CD4-positive, alpha-beta T cell treated with Interleukin-1 beta for 1 hour (primary cell): ENCODE data around the gene GARNL3.

Experiments used
- DNase-seq, 2 donors: peaks; one replicate each; pipeline ENCODE4 v3.0.0-alpha.2; 2020 to 2022

The GARNL3 gene

DNA sequence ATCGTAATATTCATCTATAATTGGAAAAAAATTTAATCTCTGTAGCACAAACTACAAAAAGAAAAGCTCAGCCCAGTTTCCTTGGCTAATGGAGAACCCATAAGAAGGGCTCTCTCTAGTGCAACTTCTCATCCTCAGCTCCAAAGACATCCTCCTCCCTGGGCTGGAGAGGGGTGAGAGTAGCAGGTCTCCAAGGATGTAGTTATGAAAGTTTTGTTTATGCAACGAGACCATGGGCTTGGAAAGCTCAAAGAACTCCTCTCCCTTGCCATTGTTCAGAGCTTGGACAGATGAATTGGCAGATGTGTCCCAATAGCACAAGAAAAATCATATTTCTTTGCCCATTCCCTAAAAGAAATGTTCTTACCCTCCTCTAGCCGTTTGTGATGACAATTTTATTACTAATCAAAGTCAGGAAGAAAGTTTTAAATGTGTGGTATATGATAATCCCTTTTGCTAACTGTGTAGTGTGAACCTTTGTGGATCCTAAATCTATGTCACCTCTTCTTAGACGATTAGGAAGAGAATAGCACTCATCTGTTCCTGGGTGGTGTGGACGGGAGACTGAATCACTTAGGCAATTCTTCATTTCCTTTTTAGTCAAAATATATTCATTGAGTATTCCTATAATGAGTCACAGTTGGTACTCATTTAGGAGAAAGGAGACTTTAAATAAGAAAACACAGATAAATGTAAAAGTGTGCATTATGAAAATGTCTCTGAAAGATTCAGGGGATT is 52.2 kb downstream of the GARNL3 start:
- DNase-seq, result no peak

DNA sequence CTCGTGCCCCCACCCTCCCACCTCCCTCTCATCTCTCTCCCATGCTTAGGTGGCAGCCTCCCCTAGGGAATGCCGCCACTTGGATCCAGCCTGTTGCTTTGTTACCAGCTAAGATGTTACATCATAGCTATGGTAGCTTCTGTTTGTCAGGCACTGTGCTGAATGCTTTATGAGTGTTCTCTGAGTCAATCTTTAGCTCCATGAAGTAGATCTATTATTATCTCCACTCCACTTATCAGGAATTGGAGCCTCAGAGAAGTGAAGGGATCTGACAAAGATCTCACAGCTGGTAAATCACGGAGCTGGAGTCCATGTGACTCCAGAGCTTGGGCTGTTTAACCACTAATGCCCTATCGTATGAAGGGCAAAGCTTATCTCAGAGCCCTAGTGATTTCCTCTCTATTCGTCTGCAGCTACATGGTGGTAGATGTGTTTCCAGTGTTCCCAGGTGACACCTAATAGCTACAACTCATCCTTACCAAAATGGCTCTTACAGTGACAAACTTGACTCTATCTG is 54.1 kb downstream of the GARNL3 start:
- no peak for DNase-seq

DNA sequence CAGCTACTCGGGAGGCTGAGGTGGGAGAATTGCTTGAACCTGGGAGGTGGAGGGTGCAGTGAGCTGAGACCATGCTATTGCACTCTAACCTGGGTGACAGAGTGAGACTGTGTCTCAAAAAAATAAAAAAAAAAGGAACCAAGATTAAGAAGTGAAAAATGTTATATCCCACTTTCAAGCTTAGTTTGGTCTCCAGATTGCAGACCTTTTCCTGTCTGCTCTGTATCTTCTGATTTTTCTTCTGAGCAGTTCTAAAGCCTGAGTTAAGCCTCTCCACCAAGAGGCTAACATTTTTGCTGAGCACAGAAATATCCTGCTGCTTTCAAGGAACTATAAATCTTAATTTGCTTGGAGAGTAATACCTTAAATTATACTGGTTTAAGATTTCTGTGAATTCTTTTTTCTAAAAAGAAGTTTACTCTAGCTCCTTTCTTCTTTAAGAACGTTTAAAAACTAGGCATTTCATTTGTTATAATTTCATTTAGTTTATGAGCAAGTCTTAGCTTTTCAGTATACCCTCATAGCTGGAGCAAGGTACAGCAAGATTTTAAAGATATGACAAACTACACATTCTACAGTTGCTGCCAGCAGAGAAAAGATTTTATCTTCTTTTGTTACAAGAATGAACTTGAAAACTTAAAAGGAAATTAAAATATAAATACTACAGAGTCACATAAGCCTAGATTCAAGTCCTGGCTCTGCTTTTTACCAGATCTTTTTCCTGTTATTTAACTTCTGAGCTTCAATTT is 55.0 kb downstream of the GARNL3 start:
- no peak for DNase-seq

DNA sequence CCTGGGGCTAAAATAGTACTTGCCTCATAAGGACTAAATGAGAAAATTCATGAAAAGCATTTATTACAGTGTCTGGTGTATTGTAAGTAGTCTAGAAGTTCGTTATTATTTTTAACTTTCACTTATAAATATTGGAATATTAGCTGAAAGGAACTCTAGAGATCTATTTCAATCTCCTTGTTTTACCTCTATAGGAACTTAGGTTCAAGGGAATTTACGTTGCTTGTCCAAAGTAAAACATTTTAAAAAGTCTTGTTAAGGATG is 55.5 kb downstream of the GARNL3 start:
- no peak for DNase-seq

DNA sequence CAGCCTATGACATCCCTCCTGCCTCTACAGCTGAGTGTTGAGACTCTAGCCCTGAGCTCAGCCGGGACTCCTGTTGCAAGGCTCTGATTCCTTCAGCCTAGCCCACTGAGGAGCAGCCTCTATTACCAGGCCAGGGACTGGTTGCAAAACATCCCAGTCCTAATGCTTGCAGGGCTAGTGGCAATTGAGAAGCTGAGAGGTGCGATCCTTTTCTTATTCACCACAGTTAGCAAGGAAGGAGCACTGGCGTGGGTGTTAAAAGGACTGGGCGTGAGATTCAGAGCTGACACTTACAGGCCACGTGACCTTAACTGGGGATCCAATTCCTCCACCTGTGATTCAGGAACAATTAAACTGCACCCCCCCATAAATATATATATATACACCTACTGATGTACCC is 58.8 kb downstream of the GARNL3 start:
- DNase-seq, result no peak

DNA sequence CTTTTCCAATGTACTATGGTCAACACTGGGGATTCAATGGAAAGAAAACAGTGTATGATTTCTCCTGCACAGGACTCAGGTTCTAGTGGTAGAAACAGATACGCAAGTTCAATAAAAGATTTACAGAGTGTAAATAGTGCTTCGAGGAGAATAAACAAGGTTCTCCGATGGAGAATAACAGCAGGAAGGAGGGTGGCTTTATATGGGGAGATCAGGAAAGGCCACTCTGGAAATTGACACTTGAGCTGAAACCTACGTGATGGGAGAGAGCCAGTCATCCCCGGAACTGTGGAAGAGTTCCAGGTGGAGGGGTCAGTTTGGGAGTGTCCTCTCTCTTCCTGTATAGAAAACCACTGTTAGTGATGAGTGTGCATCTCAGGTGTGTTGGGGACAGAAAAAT is 65.9 kb downstream of the GARNL3 start:
- no peak for DNase-seq

DNA sequence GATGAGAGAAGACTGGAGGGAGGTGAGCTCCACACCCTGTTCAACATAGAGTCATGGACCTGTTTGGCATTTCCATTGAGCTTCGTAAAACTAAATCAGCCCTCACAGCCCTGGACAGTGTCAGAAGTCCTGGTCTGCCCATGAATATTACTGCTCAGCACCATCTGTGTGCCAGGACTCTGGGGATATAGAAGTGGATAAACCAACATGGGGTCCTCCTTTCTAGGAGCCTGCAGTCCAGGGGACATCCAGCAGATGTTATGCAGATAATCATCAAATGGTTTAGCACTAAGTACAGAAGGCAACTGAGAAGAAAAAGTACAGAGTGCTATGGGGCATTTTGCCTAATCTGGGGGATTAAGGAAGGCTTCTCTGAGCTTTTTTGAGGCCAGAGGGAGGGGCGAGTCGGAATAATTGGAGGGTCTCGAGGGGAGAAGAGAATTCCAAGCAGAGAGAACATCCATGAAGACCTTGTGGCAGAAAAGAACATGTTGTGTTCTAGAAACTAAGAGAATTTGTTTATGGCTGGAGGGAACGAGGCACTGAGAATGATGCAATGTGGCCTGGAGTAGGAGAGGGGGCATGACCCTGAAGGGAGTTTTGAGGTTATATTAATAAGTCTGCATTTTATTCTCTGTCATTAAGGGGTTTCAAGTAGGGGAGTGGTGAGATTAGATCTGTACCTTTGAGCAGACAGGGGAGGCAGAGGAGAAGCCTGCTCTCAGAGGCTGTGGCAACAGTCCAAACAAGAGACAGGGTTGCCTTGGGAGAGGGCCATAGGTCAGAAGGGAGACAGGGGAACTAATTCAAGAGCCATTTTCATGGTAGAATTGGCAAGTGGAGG is 68.9 kb downstream of the GARNL3 start:
- DNase-seq, result no peak

DNA sequence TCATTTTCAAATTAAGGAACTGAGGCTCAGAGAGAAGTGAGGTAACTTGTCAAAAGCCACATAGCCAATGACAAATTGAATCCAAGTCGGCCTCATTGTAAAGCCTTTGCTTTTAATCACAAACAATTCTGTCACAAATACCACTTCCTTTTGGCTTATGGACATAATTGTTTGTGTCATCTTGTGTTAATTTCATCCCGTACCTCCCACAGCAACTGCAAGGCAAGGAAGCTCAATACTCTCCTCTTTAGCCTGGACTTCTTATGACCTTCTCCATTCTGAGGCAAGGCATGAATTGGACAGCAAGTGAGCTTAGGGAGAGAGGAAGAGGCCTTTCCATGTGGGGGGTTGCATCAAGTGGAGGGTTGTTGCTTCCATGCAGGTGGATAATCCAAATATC is 70.2 kb downstream of the GARNL3 start:
- DNase-seq, result no peak

DNA sequence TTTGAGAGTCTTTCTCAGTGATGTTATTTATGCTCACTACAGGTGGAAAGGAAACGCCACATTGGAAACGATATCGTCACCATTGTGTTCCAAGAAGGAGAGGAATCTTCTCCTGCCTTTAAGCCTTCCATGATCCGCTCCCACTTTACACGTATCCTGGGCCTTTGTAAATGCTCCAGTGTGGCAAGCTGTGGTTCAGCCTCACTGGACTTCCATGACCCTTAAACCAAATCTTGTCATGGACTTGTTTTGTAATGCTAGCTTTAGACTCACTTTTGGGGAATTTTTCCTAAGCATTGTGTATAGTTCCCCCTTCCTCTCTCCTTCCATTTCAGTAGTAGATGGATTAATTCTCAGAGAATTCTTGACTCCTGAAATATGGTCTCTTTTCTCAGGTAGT is 71.5 kb downstream of the GARNL3 start:
- no peak for DNase-seq

DNA sequence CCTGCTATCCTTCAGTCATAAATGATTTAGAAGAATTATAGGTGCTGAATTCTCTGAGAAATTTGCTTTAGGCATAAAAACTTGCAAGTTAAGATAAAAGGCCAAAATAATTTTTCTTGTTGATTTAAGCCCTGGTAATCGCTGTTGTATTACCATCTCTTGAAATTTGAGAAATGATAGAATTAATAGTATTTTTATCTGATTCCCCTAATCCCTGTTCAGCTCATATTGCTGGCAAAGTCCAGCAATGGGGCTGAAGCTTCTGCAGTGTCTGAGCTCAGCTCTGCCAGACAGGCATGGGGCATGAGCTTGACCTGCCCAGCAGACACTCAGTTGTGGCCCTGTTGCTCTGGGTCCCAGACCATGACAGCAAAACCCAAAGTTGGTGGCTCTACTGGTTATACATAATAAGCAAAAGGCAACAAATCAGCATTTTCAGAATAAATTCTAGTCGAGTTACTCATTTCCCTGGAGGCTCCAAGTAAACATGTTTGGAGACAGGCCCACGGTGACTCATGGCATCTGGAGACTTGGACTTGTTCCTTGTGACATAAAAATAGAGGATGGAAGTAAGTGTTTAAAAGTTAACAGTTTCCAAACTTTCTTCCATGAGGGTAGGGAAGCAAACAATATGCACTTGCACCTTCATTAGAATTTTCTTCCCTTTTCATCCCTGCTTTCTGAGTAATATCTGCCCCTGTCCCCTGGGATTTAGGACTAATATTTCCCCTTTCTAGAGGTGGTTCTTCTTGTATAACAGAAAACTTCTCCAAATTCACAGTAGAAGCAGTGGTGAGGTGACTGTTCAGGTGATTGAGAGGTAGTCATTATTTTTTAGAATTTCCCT is 72.2 kb downstream of the GARNL3 start:
- DNase-seq, result no peak

DNA sequence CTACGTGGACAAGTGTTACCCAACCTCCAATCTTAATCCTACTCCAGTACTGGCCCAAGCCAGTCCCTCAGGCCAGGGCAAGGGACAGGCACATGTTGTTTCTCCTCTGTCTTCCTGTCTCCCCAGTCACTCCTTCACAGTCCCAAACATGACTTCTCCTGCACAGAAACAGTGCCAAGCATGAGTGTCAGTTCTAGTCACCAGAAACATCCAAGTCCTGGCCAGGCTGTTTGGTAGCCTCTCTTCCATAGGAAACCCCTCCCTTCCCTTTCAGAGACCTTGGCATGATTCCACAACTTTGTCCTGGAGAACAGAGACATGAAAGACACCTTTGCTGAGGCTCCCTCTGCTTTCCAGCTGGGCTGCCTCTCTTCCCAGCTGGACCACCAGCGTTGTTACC is 76.1 kb downstream of the GARNL3 start:
- DNase-seq, result no peak

DNA sequence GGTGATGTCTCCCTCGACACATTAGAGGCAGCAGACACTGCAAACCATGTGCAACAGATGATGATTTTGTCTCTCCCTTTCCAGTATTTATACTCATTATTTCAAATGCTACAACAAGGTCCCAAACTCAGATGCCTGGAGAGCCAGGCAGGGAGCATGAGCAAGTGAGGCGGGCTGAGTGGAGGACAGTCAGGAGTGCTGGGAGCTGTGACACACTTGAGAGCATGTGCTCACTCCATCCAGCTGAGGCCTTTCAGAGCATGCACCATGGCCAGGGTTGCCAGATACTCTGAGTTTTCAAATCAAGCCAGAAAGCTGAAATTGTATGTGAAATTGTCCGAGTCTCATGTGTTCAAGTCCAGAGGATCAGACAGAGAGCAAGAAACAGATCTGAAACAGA is 76.6 kb downstream of the GARNL3 start:
- DNase-seq, result no peak

DNA sequence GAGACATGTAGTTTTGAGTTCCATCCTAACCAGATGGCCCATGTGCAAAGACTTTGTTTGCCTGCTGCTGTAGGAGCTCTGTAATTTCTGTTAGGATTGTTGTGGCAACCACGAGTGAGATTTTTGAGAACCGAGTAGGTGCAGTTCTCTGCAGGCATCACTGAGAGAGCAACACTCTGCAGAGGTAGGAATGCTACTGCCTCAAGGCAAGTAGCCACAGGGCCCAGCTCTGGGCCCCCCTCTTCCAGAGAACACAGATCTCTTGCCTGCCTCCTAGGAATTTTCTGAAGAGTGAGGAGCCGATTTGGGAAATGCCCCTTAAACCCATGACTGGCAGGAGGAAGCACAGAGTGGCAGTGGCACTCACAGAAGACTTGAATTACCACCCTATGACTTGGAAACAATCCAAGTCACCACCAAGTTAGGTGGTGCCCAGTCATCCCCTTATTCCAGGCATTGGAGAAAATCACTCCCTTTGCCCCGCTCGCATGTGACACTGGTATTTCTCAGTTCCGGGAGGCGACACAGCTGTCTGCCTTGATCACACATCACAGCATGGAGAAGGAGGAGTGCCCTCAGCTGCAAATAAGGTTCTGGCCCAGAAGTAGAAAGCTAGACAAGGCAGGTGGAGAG is 79.9 kb downstream of the GARNL3 start:
- DNase-seq, result no peak

DNA sequence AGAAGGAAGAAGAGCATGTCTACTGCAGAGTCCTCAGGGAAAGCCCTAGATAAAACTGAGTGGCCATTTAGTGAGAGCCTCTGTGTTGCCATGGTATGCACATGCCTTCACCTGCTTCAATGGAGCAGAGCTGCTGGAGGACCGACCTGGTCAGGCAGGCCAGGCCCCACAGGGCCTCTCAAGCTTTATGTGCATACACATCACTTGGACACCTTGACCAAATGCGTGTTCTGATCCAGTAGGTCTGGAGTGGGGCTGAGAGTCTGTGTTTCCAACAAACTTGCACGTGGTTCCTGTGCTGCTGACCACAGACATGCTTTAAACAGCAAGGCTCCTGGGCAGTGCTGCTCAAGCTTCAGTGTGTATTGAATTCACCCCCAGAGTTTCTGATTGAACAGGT is 81.0 kb downstream of the GARNL3 start:
- DNase-seq, result no peak

DNA sequence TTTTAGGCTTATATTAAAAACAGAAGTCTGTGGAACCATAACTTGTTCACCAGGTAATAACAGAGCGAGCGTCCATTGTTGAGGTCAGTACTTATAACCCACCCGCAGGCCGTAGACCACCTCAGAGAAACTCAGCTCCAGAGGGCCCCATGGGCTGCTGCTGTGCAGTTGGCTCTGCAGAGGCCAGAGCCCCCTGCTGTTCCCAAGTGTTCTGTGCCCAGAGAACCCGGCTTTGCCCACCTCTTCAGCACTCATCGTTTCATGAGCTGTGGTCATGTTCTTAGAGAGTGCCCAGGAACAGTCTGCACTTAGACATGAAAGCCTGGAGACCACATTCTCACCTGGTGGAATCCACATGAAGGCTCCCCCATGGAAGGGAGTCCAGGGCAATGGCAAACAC is 82.0 kb downstream of the GARNL3 start:
- no peak for DNase-seq

DNA sequence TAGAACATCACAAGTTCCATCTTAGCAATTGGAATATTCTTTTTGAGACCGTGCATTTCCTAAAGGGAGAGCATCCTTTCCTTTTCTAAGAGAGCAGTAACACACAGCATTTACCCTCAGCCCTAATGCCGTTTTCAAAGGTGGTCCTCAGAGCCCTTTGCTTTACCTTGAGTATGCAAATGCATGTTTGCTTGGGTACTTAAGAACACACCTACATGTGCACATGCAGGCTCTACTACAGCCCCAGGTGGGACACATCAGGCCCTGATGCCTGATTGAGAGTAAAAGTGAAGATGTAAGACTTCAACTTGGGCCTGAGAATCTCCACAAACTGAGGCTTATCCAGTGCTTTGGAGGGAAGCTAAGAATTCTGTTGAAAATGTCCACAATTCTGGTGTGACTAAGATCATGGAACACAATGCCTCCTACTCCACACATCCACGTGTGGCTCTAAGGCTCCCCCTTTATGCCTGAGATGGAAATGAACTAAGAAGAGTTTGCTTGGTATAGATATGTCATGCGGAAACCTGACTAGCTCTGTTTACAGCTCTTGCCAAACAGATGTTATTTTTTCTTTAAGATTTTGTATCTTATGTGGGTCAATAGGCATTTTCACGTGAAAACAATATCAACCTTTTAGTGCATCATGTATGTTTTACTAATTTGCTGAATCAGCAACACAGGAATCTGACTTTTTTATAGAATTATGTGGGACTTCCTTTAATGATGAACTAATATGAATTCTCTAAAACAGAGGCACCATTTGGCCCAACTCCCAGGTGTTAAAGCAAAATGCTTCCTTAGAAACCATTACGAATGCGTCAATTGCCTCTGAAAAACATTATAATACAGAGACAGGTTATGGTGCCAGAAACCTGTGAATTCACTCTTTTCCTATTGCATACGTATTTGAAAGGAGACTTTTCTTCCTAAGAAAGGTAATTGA is 83.5 kb downstream of the GARNL3 start:
- no peak for DNase-seq

DNA sequence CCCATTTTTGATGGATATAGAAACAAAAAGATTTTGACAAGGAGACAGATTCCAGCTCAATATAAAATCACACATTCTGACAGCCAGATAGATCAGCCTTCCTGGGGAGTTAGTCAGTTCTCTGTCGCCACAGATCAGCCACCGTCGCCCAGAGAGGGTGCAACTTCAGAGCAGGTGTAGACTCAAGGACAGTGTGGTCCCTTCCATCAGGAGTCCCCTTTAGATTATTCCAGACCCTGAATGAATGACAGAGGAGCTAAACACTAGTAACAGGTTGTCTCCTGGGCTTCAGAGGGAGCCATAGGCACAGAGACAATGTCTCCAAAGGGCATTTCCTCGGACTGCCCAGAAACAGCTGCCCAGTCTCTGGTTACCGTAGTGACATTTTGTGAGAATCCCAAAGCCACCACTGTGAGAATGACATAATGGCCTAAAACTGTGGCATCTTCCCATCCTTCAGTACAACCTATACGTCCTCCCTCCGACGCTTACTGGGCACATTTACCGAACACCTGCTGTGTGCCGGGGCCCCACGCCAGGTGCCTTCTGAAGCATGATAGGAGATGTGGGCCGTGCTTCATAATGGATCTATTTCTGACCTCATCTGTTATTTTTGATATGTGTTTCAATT is 85.0 kb downstream of the GARNL3 start:
- DNase-seq, result no peak

DNA sequence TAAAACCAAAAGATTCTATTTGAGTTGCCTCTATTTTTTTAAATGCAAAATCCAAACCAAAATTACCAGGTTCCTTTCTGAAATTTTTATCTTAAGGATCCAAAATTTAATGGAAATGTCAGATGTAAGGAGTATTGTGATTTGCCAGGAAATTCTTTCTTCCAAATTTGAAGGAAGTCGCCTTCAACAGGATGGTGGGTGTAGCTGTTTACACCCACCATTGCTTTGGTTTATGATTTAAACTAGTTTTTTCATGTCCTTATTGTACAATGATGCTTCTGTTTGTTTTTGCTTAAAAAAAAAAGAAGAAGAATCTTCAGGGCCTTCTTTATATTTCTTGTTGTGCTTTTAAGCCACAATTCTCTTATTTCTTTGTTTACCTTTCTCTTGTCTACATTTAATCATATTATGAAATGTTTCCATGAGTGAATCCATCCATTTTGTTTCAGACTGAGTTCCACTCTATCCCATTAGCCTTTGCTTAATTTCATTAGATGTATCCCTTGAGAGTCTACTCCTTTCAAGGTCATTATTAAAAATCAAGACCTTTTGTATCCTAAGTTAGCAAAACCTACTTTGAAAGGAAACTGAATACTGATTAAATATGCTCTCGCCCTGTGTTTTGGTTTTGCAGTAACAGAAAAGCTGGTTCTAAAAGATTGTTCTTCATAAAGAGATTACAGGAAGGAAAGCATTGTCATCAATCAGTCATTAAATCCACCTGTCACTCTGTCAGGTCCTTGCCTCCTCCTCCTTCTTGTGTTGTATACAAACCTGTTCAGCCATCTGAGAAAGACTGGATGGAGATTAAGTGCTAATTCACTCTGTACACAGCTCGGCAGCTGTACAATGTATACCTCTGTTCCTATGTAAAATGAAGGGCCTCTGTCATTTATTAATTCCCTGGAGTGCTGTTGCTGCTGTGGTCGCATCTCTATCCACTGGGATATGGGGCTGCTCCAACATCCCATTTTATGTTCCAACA is 86.9 kb downstream of the GARNL3 start:
- DNase-seq, result no peak

DNA sequence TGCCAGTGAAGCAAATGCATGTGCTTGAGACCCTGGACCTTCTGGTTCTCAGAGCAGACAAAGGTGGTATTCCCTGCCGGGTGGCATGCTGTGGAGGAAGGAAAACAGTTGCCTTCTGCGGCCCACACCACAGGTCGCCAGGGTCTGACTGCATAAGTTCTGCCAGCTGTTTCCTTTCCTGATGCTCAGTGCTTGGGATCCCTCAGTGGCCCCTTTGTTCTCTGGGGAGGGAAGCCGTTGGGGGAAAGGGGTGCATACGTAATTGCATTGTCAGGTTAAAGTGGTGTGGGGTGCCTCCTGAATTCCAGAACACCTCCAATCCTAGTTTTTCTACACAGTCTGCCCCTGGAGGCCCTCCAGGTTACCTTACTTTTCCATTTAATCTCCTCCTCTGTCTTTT is 89.3 kb downstream of the GARNL3 start:
- DNase-seq, result no peak
